ENCODE results near the gene MESP2.
A peak's percentile ranks its signal among the peaks of the same experiment; 100 is the strongest.

Gene MESP2

GRCh38 chr15:89756897-89757296 is 19.2 kb upstream of the MESP2 start:
- Histone ChIP-seq H3K4me1 (ENCODE audit: control insufficient read depth, insufficient read depth, low read length) (peaks cover 30% of the 10 kb centered on the region; the same call in 1 of the 2 replicates), H3K9ac (ENCODE audit: low read length) (no peak overlapping the region), H3K9me3 (ENCODE audit: control insufficient read depth, insufficient read depth, low read depth, low read length) (no peaks in the 10 kb centered on the region), H3K27ac (ENCODE audit: low read depth, low read length) (no peak overlapping the region), H3K27me3 (ENCODE audit: control insufficient read depth, insufficient read depth, low read length) (peaks cover 37% of the 10 kb centered on the region), H3K4me3 (ENCODE audit: low read depth, low read length) (no peak overlapping the region), H3K36me3 (ENCODE audit: control insufficient read depth, insufficient read depth, low read length) (no peaks in the 10 kb centered on the region)

DNA sequence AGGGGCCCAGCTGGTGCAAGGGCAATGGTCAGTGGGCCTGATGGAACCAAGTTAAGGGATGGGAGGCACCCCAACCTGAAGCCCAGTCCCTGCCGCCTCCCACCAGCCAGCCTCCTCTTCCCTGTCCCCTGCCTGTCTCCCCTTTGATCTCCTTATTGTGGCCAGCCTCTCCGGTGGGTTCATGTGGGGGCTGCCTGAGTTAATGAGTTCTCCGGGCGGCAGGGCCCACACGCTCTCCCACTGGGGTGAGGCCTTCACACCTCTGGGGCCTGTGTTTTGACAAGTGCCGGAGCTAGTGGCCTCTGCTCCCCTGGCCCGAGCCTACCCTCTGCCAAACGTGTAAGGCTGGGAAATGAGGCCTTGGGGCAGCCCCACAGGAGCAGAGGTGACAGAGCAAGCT is 17.8 kb upstream of the MESP2 start:
- H3K9ac ChIP-seq (ENCODE audit: low read length): no peak overlapping the region
- H3K4me1 ChIP-seq (ENCODE audit: control insufficient read depth, insufficient read depth, low read length): peaks cover 25% of the 10 kb centered on the region; the same call in 1 of the 2 replicates
- no peak overlapping the region for H3K4me3 ChIP-seq (ENCODE audit: low read depth, low read length)
- H3K9me3 ChIP-seq (ENCODE audit: control insufficient read depth, insufficient read depth, low read depth, low read length): no peaks in the 10 kb centered on the region
- H3K27me3 ChIP-seq (ENCODE audit: control insufficient read depth, insufficient read depth, low read length): peaks cover 24% of the 10 kb centered on the region
- no peaks in the 10 kb centered on the region for H3K36me3 ChIP-seq (ENCODE audit: control insufficient read depth, insufficient read depth, low read length)
- H3K27ac ChIP-seq (ENCODE audit: low read depth, low read length): no peak overlapping the region

DNA sequence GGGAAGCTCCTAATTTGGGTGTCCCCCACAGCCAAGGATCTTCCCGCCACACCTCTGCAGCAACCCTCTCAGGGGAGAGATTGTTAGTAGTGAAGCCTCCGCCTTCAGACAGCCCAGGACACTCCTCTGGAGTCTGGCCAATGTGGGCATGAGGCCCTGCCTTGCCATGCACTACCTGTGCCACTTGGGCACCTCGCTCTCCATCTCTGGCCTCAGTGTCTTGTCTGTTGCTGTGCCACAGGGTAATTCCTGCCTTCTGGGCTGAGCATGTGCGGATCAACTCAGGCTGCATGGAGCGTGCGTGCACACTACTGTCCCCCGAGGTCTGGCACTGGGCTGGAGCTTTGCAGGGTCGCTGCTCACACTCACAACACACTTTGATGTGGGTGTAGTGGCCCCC is 17.2 kb upstream of the MESP2 start:
- no peak overlapping the region for H3K4me3 ChIP-seq (ENCODE audit: low read depth, low read length)
- no peaks in the 10 kb centered on the region; the same call in 1 of the 2 replicates for H3K9me3 ChIP-seq (ENCODE audit: control insufficient read depth, insufficient read depth, low read depth, low read length)
- H3K9ac ChIP-seq (ENCODE audit: low read length): no peak overlapping the region
- no peaks in the 10 kb centered on the region for H3K36me3 ChIP-seq (ENCODE audit: control insufficient read depth, insufficient read depth, low read length)
- peaks cover 20% of the 10 kb centered on the region; the same call in 1 of the 2 replicates for H3K27me3 ChIP-seq (ENCODE audit: control insufficient read depth, insufficient read depth, low read length)
- H3K4me1 ChIP-seq (ENCODE audit: control insufficient read depth, insufficient read depth, low read length): peaks cover 25% of the 10 kb centered on the region; the same call in 1 of the 2 replicates
- no peak overlapping the region for H3K27ac ChIP-seq (ENCODE audit: low read depth, low read length)

GRCh38 chr15:89759835-89760234 is 16.3 kb upstream of the MESP2 start:
- H3K9ac ChIP-seq (ENCODE audit: low read length): no peak overlapping the region
- peaks cover 16% of the 10 kb centered on the region; the same call in 1 of the 2 replicates for H3K27me3 ChIP-seq (ENCODE audit: control insufficient read depth, insufficient read depth, low read length)
- H3K9me3 ChIP-seq (ENCODE audit: control insufficient read depth, insufficient read depth, low read depth, low read length): no peaks in the 10 kb centered on the region; the same call in 1 of the 2 replicates
- no peak overlapping the region for H3K27ac ChIP-seq (ENCODE audit: low read depth, low read length)
- H3K36me3 ChIP-seq (ENCODE audit: control insufficient read depth, insufficient read depth, low read length): no peaks in the 10 kb centered on the region
- peaks cover 23% of the 10 kb centered on the region; the same call in 1 of the 2 replicates for H3K4me1 ChIP-seq (ENCODE audit: control insufficient read depth, insufficient read depth, low read length)
- no peak overlapping the region for H3K4me3 ChIP-seq (ENCODE audit: low read depth, low read length)

- peaks cover 21% of the 10 kb centered on the region; the same call in 1 of the 2 replicates for H3K4me1 ChIP-seq (ENCODE audit: control insufficient read depth, insufficient read depth, low read length)
- H3K27ac ChIP-seq (ENCODE audit: low read depth, low read length): no peak overlapping the region
- peaks cover 12% of the 10 kb centered on the region; the same call in 1 of the 2 replicates for H3K27me3 ChIP-seq (ENCODE audit: control insufficient read depth, insufficient read depth, low read length)
- no peaks in the 10 kb centered on the region for H3K36me3 ChIP-seq (ENCODE audit: control insufficient read depth, insufficient read depth, low read length)
- H3K9me3 ChIP-seq (ENCODE audit: control insufficient read depth, insufficient read depth, low read depth, low read length): no peaks in the 10 kb centered on the region; the same call in 1 of the 2 replicates
- peak overlapping the region; percentile 48 for H3K9ac ChIP-seq (ENCODE audit: low read length)
- peak overlapping the region; percentile 45 for H3K4me3 ChIP-seq (ENCODE audit: low read depth, low read length)
These were observed 15.7 kb upstream of the MESP2 start for GRCh38 chr15:89760303-89761008.

DNA sequence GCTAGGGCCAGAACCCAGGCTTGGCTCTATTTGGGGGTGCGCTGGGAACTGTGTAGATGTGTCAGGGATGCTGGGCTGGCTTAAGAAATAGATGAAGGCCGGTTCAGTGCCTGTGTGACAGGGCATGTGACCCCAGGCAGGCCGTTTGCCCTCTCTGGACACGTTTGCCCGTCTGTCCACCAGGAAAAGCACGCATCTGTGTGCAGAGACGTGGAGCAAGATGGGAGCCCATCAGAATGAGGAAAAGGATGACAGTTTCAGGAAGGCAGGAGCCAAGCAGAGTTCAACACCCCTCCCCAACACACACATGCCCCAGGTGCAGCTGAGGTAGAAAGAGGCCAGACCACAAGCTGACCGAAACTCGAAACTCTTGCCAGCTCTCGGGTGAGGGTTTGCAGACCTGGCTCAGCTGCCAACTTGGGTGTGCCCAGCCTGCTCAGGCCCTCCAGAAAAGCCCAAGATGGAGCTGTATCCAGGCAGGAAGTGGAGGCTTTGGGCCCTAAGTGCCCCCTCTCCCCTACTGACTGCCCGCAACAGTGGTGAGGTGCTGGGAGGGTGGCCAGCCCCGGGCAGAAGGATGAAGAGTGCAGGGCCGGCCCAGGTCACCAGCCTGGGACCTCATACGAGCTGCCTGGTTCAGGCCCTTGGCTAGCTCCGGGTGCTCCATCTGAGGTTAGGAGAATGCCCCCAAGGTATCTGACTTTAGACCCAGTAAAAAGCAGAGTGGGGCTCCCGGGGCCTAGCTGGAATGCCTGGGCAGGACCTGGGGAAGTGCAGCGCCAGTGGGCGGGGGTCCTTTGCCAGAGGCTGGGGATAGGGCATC is 14.9 kb upstream of the MESP2 start:
- H3K27me3 ChIP-seq (ENCODE audit: control insufficient read depth, insufficient read depth, low read length): peaks cover 8% of the 10 kb centered on the region; the same call in 1 of the 2 replicates
- no peak overlapping the region for H3K27ac ChIP-seq (ENCODE audit: low read depth, low read length)
- no peaks in the 10 kb centered on the region; the same call in 1 of the 2 replicates for H3K9me3 ChIP-seq (ENCODE audit: control insufficient read depth, insufficient read depth, low read depth, low read length)
- H3K36me3 ChIP-seq (ENCODE audit: control insufficient read depth, insufficient read depth, low read length): no peaks in the 10 kb centered on the region
- H3K9ac ChIP-seq (ENCODE audit: low read length): no peak overlapping the region
- peaks cover 21% of the 10 kb centered on the region; the same call in 1 of the 2 replicates for H3K4me1 ChIP-seq (ENCODE audit: control insufficient read depth, insufficient read depth, low read length)
- no peak overlapping the region for H3K4me3 ChIP-seq (ENCODE audit: low read depth, low read length)

- Histone ChIP-seq H3K9me3 (ENCODE audit: control insufficient read depth, insufficient read depth, low read depth, low read length) (no peaks in the 10 kb centered on the region; the same call in 1 of the 2 replicates), H3K27me3 (ENCODE audit: control insufficient read depth, insufficient read depth, low read length) (peaks cover 8% of the 10 kb centered on the region; the same call in 1 of the 2 replicates), H3K27ac (ENCODE audit: low read depth, low read length) (no peak overlapping the region), H3K4me3 (ENCODE audit: low read depth, low read length) (no peak overlapping the region), H3K4me1 (ENCODE audit: control insufficient read depth, insufficient read depth, low read length) (peaks cover 21% of the 10 kb centered on the region; the same call in 1 of the 2 replicates), H3K9ac (ENCODE audit: low read length) (no peak overlapping the region), H3K36me3 (ENCODE audit: control insufficient read depth, insufficient read depth, low read length) (no peaks in the 10 kb centered on the region)
These were observed 14.2 kb upstream of the MESP2 start for GRCh38 chr15:89761929-89762328.

DNA sequence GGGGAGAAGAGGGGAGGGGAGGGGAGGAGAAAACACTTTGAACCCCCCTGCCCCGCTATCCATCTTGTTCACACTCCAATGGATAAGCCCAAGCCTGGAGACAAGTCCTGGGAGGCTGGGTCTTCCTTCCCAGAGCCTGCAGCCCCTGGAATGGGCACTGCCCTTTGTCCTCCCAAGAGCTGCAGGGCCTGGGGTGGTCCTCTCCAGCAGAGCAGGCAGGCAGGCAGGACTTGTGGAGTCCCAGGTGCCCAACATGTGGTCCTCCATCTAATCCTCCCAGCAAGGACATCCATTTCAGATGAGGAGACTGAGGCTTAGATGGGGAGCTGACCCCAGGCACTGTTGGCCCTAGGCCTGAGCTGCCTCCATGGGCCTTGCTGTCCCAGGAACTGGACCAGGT is 10.4 kb upstream of the MESP2 start:
- peaks cover 7% of the 10 kb centered on the region; the same call in 1 of the 2 replicates for H3K4me1 ChIP-seq (ENCODE audit: control insufficient read depth, insufficient read depth, low read length)
- no peaks in the 10 kb centered on the region for H3K36me3 ChIP-seq (ENCODE audit: control insufficient read depth, insufficient read depth, low read length)
- peaks cover 5% of the 10 kb centered on the region; the same call in 1 of the 2 replicates for H3K27me3 ChIP-seq (ENCODE audit: control insufficient read depth, insufficient read depth, low read length)
- H3K27ac ChIP-seq (ENCODE audit: low read depth, low read length): no peak overlapping the region
- no peaks in the 10 kb centered on the region; the same call in 1 of the 2 replicates for H3K9me3 ChIP-seq (ENCODE audit: control insufficient read depth, insufficient read depth, low read depth, low read length)
- H3K9ac ChIP-seq (ENCODE audit: low read length): no peak overlapping the region
- H3K4me3 ChIP-seq (ENCODE audit: low read depth, low read length): no peak overlapping the region

GRCh38 chr15:89766357-89767311 is 9.5 kb upstream of the MESP2 start:
- no peaks in the 10 kb centered on the region; the same call in 1 of the 2 replicates for H3K9me3 ChIP-seq (ENCODE audit: control insufficient read depth, insufficient read depth, low read depth, low read length)
- no peak overlapping the region for H3K9ac ChIP-seq (ENCODE audit: low read length)
- H3K4me1 ChIP-seq (ENCODE audit: control insufficient read depth, insufficient read depth, low read length): peaks cover 5% of the 10 kb centered on the region; the same call in 1 of the 2 replicates
- H3K4me3 ChIP-seq (ENCODE audit: low read depth, low read length): no peak overlapping the region
- peaks cover 5% of the 10 kb centered on the region; the same call in 1 of the 2 replicates for H3K27me3 ChIP-seq (ENCODE audit: control insufficient read depth, insufficient read depth, low read length)
- no peaks in the 10 kb centered on the region for H3K36me3 ChIP-seq (ENCODE audit: control insufficient read depth, insufficient read depth, low read length)
- no peak overlapping the region for H3K27ac ChIP-seq (ENCODE audit: low read depth, low read length)

- no peak overlapping the region for H3K9ac ChIP-seq (ENCODE audit: low read length)
- no peak overlapping the region for H3K27ac ChIP-seq (ENCODE audit: low read depth, low read length)
- H3K27me3 ChIP-seq (ENCODE audit: control insufficient read depth, insufficient read depth, low read length): peaks cover 5% of the 10 kb centered on the region; the same call in 1 of the 2 replicates
- H3K4me1 ChIP-seq (ENCODE audit: control insufficient read depth, insufficient read depth, low read length): peaks cover 5% of the 10 kb centered on the region; the same call in 1 of the 2 replicates
- no peak overlapping the region for H3K4me3 ChIP-seq (ENCODE audit: low read depth, low read length)
- no peaks in the 10 kb centered on the region; the same call in 1 of the 2 replicates for H3K9me3 ChIP-seq (ENCODE audit: control insufficient read depth, insufficient read depth, low read depth, low read length)
- H3K36me3 ChIP-seq (ENCODE audit: control insufficient read depth, insufficient read depth, low read length): no peaks in the 10 kb centered on the region
These were observed 8.7 kb upstream of the MESP2 start for GRCh38 chr15:89767411-89767915.
